ENCODE data around the gene USP47.

GRCh38 chr11:11989774-11990744, 148.3 kb downstream of the USP47 start:
- TF ChIP-seq CTCF (conservative IDR thresholded peaks at IDR 0.05; ENCODE audit: low read depth, low read length) (no peak), EZH2 (IDR thresholded peaks at IDR 0.05; ENCODE audit: borderline replicate concordance, low read depth, low read length, poor library complexity, severe bottlenecking) (no peak)
